Hepatocyte (in vitro differentiated cells): Measurements from ENCODE around the gene ASTN2.

ENCODE experiments used
- EZH2 ChIP-seq: fragments of 200-600 bp; sonication (generic); IDR thresholded peaks from 2 replicates; pipeline ENCODE4 v1.6.1; 2016; ENCODE audit warnings: antibody characterized with exemption, mild to moderate bottlenecking, borderline replicate concordance
- TF ChIP-seq, protein P1 (sequence below): fragments of 200-600 bp; sonication (generic); IDR thresholded peaks from 2 replicates; pipeline ENCODE4 v1.5.1; 2016; ENCODE audit warnings: antibody characterized with exemption, mild to moderate bottlenecking; ENCODE audit not compliant: poor library complexity

- TF ChIP-seq, protein P1, sequence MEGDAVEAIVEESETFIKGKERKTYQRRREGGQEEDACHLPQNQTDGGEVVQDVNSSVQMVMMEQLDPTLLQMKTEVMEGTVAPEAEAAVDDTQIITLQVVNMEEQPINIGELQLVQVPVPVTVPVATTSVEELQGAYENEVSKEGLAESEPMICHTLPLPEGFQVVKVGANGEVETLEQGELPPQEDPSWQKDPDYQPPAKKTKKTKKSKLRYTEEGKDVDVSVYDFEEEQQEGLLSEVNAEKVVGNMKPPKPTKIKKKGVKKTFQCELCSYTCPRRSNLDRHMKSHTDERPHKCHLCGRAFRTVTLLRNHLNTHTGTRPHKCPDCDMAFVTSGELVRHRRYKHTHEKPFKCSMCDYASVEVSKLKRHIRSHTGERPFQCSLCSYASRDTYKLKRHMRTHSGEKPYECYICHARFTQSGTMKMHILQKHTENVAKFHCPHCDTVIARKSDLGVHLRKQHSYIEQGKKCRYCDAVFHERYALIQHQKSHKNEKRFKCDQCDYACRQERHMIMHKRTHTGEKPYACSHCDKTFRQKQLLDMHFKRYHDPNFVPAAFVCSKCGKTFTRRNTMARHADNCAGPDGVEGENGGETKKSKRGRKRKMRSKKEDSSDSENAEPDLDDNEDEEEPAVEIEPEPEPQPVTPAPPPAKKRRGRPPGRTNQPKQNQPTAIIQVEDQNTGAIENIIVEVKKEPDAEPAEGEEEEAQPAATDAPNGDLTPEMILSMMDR, result no peak
- no peak for TF ChIP-seq EZH2
Observed at GRCh38 chr9:117392992-117393391, 21.9 kb downstream of the ASTN2 start.
